ENCODE data around the gene THBS3. TPM values are rescaled to one million over a fixed set of nuclear protein-coding genes. Genes with fewer than 3 reads are reported as not detected.
A peak's percentile ranks its signal among the peaks of the same experiment; 100 is the strongest.

THBS3 gene
- polyA plus RNA-seq, 1 donor from 2014 or later = 99.6 TPM

- Histone ChIP-seq H3K79me2 (replicated peaks; ENCODE audit: insufficient read depth, low read length) (peaks cover 8% of the 10 kb centered on the region), H3K36me3 (ENCODE audit: insufficient read depth, low read length) (no peaks in the 10 kb centered on the region), H3K9ac (ENCODE audit: low read length) (peak overlapping the region; percentile 16), H3K27me3 (ENCODE audit: insufficient read depth, low read depth, low read length) (no peaks in the 10 kb centered on the region), H2AFZ (ENCODE audit: low read depth, low read length) (no peak overlapping the region), H3K9me3 (ENCODE audit: low read length) (no peaks in the 10 kb centered on the region), H3K4me3 (ENCODE audit: low read length) (peak overlapping the region; percentile 28), H3K27ac (ENCODE audit: low read length) (no peak overlapping the region), H3F3A (ENCODE audit: insufficient read depth, low read length, poor library complexity, severe bottlenecking) (peaks cover under 1% of the 10 kb centered on the region), H3K4me2 (ENCODE audit: low read length) (no peak overlapping the region), H3K9me2 (ENCODE audit: insufficient read depth, low read length) (no peaks in the 10 kb centered on the region), H4K20me1 (ENCODE audit: insufficient read depth) (no peaks in the 10 kb centered on the region)
- TF ChIP-seq POLR2AphosphoS5 (IDR thresholded peaks at IDR 0.05) = no peak
- no peak for TF ChIP-seq TAF1 (IDR thresholded peaks at IDR 0.05; ENCODE audit: low read depth)
- TF ChIP-seq SMC3 (conservative IDR thresholded peaks at IDR 0.05; ENCODE audit: poor library complexity) = peak; percentile 72
- peak; percentile 82 for TF ChIP-seq CTCF (IDR thresholded peaks at IDR 0.05; ENCODE audit: poor library complexity, severe bottlenecking)
- peak; percentile 80 for TF ChIP-seq RAD21 (conservative IDR thresholded peaks at IDR 0.05)
Observed at GRCh38 chr1:155167166-155168104, 40.3 kb downstream of the THBS3 start.

- H3K4me2 ChIP-seq (ENCODE audit: low read length) = no peak overlapping the region
- no peaks in the 10 kb centered on the region for H3K36me3 ChIP-seq (ENCODE audit: insufficient read depth, low read length)
- peak overlapping the region; percentile 28 for H3K4me3 ChIP-seq (ENCODE audit: low read length)
- H2AFZ ChIP-seq (ENCODE audit: low read depth, low read length) = no peak overlapping the region
- no peaks in the 10 kb centered on the region for H3K27me3 ChIP-seq (ENCODE audit: insufficient read depth, low read depth, low read length)
- H3K79me2 ChIP-seq (replicated peaks; ENCODE audit: insufficient read depth, low read length) = peaks cover under 1% of the 10 kb centered on the region
- no peaks in the 10 kb centered on the region for H3K9me3 ChIP-seq (ENCODE audit: low read length)
- H3K27ac ChIP-seq (ENCODE audit: low read length) = no peak overlapping the region
- H3K9ac ChIP-seq (ENCODE audit: low read length) = peak overlapping the region; percentile 16
- H3F3A ChIP-seq (ENCODE audit: insufficient read depth, low read length, poor library complexity, severe bottlenecking) = no peaks in the 10 kb centered on the region
- H3K9me2 ChIP-seq (ENCODE audit: insufficient read depth, low read length) = no peaks in the 10 kb centered on the region
- H4K20me1 ChIP-seq (ENCODE audit: insufficient read depth) = no peaks in the 10 kb centered on the region
- TF ChIP-seq REST (IDR thresholded peaks at IDR 0.05; ENCODE audit: borderline replicate concordance) (no peak), TAF1 (IDR thresholded peaks at IDR 0.05; ENCODE audit: low read depth) (no peak), RAD21 (conservative IDR thresholded peaks at IDR 0.05) (no peak), MXI1 (conservative IDR thresholded peaks at IDR 0.05; ENCODE audit: poor library complexity, severe bottlenecking) (no peak), EZH2 (IDR thresholded peaks at IDR 0.05; ENCODE audit: borderline replicate concordance, insufficient read depth, low read length, poor library complexity, severe bottlenecking) (no peak), SMC3 (conservative IDR thresholded peaks at IDR 0.05; ENCODE audit: poor library complexity) (no peak), EP300 (conservative IDR thresholded peaks at IDR 0.05; ENCODE audit: poor library complexity, severe bottlenecking) (no peak), CTCF (IDR thresholded peaks at IDR 0.05; ENCODE audit: poor library complexity, severe bottlenecking) (no peak), POLR2AphosphoS5 (IDR thresholded peaks at IDR 0.05) (no peak)
Observed at GRCh38 chr1:155166471-155167165, 41.1 kb downstream of the THBS3 start.

Data from neural cell (in vitro differentiated cells).